Thoracic aorta (tissue), 2 donors: ENCODE results near the gene CLSTN2. TPM values are rescaled to one million over a fixed set of nuclear protein-coding genes. Genes with fewer than 3 reads are reported as not detected.

Experiments
- ATAC-seq: fragments of 150-250 bp; one replicate; pipeline ENCODE4 v1.8.0; 2017; ENCODE audit warnings: low read depth; ENCODE audit not compliant: insufficient number of reproducible peaks, low FRiP score
- DNase-seq: peaks from one replicate; pipeline ENCODE4 v3.0.0-alpha.2; 2020; ENCODE audit warnings: low spot score
- H3K27ac ChIP-seq, 2 donors: fragments of 200-600 bp; sonication (generic); 1 replicate in 1 of 2; 2 replicates in 1 of 2; pipeline ENCODE4 v1.5.1; 2016; ENCODE audit warnings: mild to moderate bottlenecking in 2 of 2, moderate library complexity in 2 of 2
- H3K27me3 ChIP-seq: fragments of 200-600 bp; sonication (generic); replicated peaks from 2 replicates; pipeline ENCODE4 v1.6.0; 2016; ENCODE audit warnings: mild to moderate bottlenecking; ENCODE audit not compliant: insufficient read depth
- H3K36me3 ChIP-seq: fragments of 200-600 bp; sonication (generic); one replicate; pipeline ENCODE4 v1.5.1; 2016
- H3K4me1 ChIP-seq, 2 donors: fragments of 200-600 bp; sonication (generic); 1 replicate in 1 of 2; 2 replicates in 1 of 2; pipeline versions ENCODE4 v1.5.1 to v1.6.0; 2016; ENCODE audit warnings: low read depth in 2 of 2, mild to moderate bottlenecking in 1 of 2; ENCODE audit not compliant: control insufficient read depth in 1 of 2
- H3K4me3 ChIP-seq: fragments of 200-600 bp; sonication (generic); 2 replicates; pipeline ENCODE4 v1.5.1; 2016; ENCODE audit warnings: mild to moderate bottlenecking
- H3K9me3 ChIP-seq: fragments of 200-600 bp; sonication (generic); 2 replicates; pipeline ENCODE4 v1.5.1; 2016
- CTCF ChIP-seq: fragments of 200-600 bp; sonication (generic); IDR thresholded peaks from one replicate; pipeline ENCODE4 v1.5.1; 2019; ENCODE audit warnings: antibody characterized with exemption
- total RNA-seq, 2 donors: library from RNA; depleted of rRNA; stranded (reverse); fragments of >200 nt; gene quantifications; one replicate each; pipeline versions ENCODE4 v1.1.0 to v1.2.3, GENCODE V29; 2016

Gene CLSTN2
- total RNA-seq, 2 donors from 2014 or later: 7.6 to 15.7 TPM

DNA sequence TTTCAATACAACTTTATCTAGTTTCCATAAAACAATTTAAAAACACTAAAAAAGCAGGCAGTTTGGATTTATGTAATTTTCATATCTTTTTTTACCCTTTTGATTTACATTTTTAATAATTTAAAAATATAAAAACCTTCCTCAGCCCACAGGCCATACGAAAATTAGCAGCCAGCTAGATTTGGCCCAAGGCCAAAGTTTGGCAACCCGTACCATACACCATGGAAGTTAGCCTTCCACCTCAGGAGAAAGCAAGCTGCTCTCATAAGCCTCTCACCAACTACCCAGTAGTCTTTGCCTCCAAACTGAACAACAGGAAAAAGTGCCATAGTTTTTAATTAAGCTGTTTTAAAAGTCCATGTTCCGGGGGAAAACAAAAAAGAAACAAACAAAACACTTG, 635.6 kb downstream of the CLSTN2 start:
- Histone ChIP-seq H3K4me3 (no peak overlapping the region), H3K9me3 (no peaks in the 10 kb centered on the region), H3K27ac (no peak overlapping the region), H3K36me3 (no peaks in the 10 kb centered on the region), H3K4me1 (no peaks in the 10 kb centered on the region), H3K27me3 (no peaks in the 10 kb centered on the region)
- ATAC-seq (no peak), DNase-seq (no peak)
- no peak for TF ChIP-seq CTCF

GRCh38 chr3:140571836-140572235, 636.9 kb downstream of the CLSTN2 start:
- no peaks in the 10 kb centered on the region for H3K4me1 ChIP-seq
- TF ChIP-seq CTCF: no peak
- ATAC-seq (no peak), DNase-seq (no peak)
- no peaks in the 10 kb centered on the region for H3K27me3 ChIP-seq
- H3K27ac ChIP-seq: no peak overlapping the region
- no peak overlapping the region for H3K4me3 ChIP-seq
- H3K36me3 ChIP-seq: no peaks in the 10 kb centered on the region
- no peaks in the 10 kb centered on the region for H3K9me3 ChIP-seq

- H3K9me3 ChIP-seq: no peaks in the 10 kb centered on the region
- H3K4me3 ChIP-seq: no peak overlapping the region
- no peaks in the 10 kb centered on the region for H3K27me3 ChIP-seq
- H3K27ac ChIP-seq: no peak overlapping the region
- H3K4me1 ChIP-seq: no peaks in the 10 kb centered on the region
- DNase-seq (no peak), ATAC-seq (no peak)
- TF ChIP-seq CTCF: no peak
- H3K36me3 ChIP-seq: no peaks in the 10 kb centered on the region
Observed at GRCh38 chr3:140572334-140572733, 637.3 kb downstream of the CLSTN2 start.

DNA sequence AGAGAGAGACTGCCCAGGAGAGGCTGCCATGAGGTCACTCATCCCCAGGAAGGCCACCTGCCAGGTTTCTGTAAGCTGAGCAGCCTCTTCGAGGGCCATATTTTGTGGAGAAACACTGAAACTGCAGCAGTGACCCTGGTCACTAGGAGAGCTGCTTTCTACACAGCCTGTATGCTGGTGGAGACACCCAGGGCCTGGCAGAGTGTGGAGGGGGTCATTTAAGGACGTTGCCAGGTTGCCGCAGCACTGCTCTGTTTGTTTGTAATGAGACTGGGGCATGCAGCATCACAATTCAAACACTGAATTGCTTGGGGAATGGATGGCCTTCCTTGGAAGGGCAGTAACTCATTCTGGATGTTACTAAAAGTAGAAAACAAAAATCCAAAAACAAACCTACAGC, 638.0 kb downstream of the CLSTN2 start:
- Histone ChIP-seq H3K27ac (no peak overlapping the region), H3K4me1 (no peaks in the 10 kb centered on the region), H3K36me3 (no peaks in the 10 kb centered on the region), H3K4me3 (no peak overlapping the region), H3K27me3 (no peaks in the 10 kb centered on the region), H3K9me3 (no peaks in the 10 kb centered on the region)
- no peak for TF ChIP-seq CTCF
- no peak for ATAC-seq
- DNase-seq: no peak

- Histone ChIP-seq H3K4me1 (no peaks in the 10 kb centered on the region), H3K36me3 (no peaks in the 10 kb centered on the region), H3K27me3 (no peaks in the 10 kb centered on the region), H3K27ac (no peak overlapping the region), H3K4me3 (no peak overlapping the region), H3K9me3 (no peaks in the 10 kb centered on the region)
- DNase-seq (no peak), ATAC-seq (no peak)
- no peak for TF ChIP-seq CTCF
Observed at GRCh38 chr3:140574375-140574774, 639.4 kb downstream of the CLSTN2 start.
